Kidney (tissue), 14 donors: ENCODE measurements around the gene ACAA1. TPM values are rescaled to one million over a fixed set of nuclear protein-coding genes. Genes with fewer than 3 reads are reported as not detected.
A peak's percentile ranks its signal among the peaks of the same experiment; 100 is the strongest.

Source experiments
- DNase-seq, 5 donors: peaks; one replicate each; pipeline ENCODE4 v3.0.0-alpha.2; 2013 to 2020
- FAIRE-seq: peaks from 2 replicates; lab custom pipeline; 2012; peaks lifted over from hg19 to GRCh38; lab: Jason Lieb, UNC
- H3K27ac ChIP-seq, 2 donors: one replicate each; pipeline ENCODE4 v1.7.0; 2013; ENCODE audit warnings: low read depth in 2 of 2, low read length in 2 of 2, inconsistent platforms in 1 of 2
- H3K27me3 ChIP-seq: one replicate; pipeline ENCODE4 v1.7.1; 2013; ENCODE audit warnings: low read length, inconsistent platforms; ENCODE audit not compliant: control insufficient read depth, insufficient read depth
- H3K36me3 ChIP-seq, 3 donors: one replicate each; pipeline versions ENCODE4 v1.7.0 to v1.7.1; 2013; ENCODE audit warnings: low read length in 3 of 3, control low read depth in 1 of 3, inconsistent platforms in 1 of 3; ENCODE audit not compliant: insufficient read depth in 3 of 3, control insufficient read depth in 2 of 3
- H3K4me1 ChIP-seq, 3 donors: one replicate each; pipeline versions ENCODE4 v1.7.0 to v1.7.1; 2013; ENCODE audit warnings: low read length in 3 of 3, inconsistent platforms in 1 of 3, low read depth in 1 of 3; ENCODE audit not compliant: control insufficient read depth in 2 of 3, insufficient read depth in 2 of 3
- H3K4me3 ChIP-seq, 3 donors: one replicate each; pipeline versions ENCODE4 v1.7.0 to v1.8.1; 2013; ENCODE audit warnings: low read length in 3 of 3, control low read depth in 1 of 3, inconsistent platforms in 1 of 3
- H3K9ac ChIP-seq, 3 donors: one replicate each; pipeline versions ENCODE4 v1.7.0 to v1.7.1; 2013; ENCODE audit warnings: low read length in 3 of 3, control low read depth in 1 of 3, inconsistent platforms in 1 of 3
- H3K9me3 ChIP-seq, 3 donors: one replicate each; pipeline versions ENCODE4 v1.7.0 to v1.7.1; 2013; ENCODE audit warnings: low read length in 3 of 3, control low read depth in 1 of 3, inconsistent platforms in 1 of 3; ENCODE audit not compliant: control insufficient read depth in 2 of 3, insufficient read depth in 1 of 3
- intact Hi-C: fragments of 100-400 bp; cut with DNase I; formaldehyde crosslinking; loops from one replicate; pipeline ENCODE4 v1.11.1; 2022
- polyA plus RNA-seq: library from polyadenylated mRNA; stranded (reverse); fragments of 350-450 nt; fragmentation: Illumina TruSeq; extraction: RNeasy Lipid Tissue Mini Kit (QIAGEN cat#74804); gene quantifications from one replicate; pipeline ENCODE4 v1.2.3, GENCODE V29; 2014; ENCODE audit warnings: low read depth, low replicate concordance; ENCODE audit not compliant: insufficient read depth
- total RNA-seq: library from RNA; stranded (reverse); fragmentation: NEBNext Ultra II Directional; extraction: Animal tissue kit (Norgen Biotek cat#: 25700); gene quantifications from one replicate; pipeline ENCODE4 v1.2.1, GENCODE V29; 2021
- TF ChIP-seq, protein P1 (sequence below): IDR thresholded peaks from 3 replicates; pipeline ENCODE4 v1.5.1; 2012; ENCODE audit warnings: mild to moderate bottlenecking, moderate library complexity, borderline replicate concordance; ENCODE audit not compliant: insufficient read depth; ENCODE audit errors: extremely low read depth
- donor health status: control.
- donor health status: control.
- donor health status: control.
- donor health status: control.
- donor health status: control.
- donor health status: DM: yes; HTN: yes; CAD: no.
- donor health status: Normal renal cell carcinoma (clear cell type).

The ACAA1 gene
- total and polyA plus RNA-seq, 2 donors from 2014 or later: 90.0 to 566 TPM

DNA sequence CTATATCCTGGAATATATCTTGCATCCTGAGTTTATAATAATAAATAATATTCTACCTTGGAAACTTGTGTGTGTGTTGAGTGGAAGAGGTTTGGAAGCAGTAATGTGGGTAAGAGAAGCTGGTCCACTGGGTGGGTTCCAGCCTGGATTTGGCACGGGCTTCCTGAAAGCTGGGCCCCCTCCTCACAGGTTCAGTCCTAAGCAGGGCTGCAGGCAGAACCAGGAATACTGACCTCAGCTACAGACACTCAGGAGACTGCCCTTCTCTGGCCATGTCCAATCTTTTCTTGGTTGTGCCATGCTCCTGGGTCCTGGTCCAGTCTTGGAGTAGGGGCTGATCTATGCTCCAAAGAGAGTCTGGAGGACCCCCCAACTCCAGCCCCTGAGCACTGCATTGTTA is 6.0 kb upstream of the ACAA1 start:
- H3K27me3 ChIP-seq: no peaks in the 10 kb centered on the region
- H3K36me3 ChIP-seq: peaks cover 2 to 10% (median 9%) of the 10 kb centered on the region in 3 donors
- intact Hi-C loops: no loop called here
- no peak overlapping the region for H3K4me3 ChIP-seq
- no peak for FAIRE-seq
- peaks cover 0 to 17% (median 9%) of the 10 kb centered on the region in 3 donors for H3K4me1 ChIP-seq
- no peaks in the 10 kb centered on the region for H3K9me3 ChIP-seq
- no peak overlapping the region for H3K27ac ChIP-seq
- TF ChIP-seq, protein P1, sequence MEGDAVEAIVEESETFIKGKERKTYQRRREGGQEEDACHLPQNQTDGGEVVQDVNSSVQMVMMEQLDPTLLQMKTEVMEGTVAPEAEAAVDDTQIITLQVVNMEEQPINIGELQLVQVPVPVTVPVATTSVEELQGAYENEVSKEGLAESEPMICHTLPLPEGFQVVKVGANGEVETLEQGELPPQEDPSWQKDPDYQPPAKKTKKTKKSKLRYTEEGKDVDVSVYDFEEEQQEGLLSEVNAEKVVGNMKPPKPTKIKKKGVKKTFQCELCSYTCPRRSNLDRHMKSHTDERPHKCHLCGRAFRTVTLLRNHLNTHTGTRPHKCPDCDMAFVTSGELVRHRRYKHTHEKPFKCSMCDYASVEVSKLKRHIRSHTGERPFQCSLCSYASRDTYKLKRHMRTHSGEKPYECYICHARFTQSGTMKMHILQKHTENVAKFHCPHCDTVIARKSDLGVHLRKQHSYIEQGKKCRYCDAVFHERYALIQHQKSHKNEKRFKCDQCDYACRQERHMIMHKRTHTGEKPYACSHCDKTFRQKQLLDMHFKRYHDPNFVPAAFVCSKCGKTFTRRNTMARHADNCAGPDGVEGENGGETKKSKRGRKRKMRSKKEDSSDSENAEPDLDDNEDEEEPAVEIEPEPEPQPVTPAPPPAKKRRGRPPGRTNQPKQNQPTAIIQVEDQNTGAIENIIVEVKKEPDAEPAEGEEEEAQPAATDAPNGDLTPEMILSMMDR: no peak
- H3K9ac ChIP-seq: no peak overlapping the region
- DNase-seq: no peak

DNA sequence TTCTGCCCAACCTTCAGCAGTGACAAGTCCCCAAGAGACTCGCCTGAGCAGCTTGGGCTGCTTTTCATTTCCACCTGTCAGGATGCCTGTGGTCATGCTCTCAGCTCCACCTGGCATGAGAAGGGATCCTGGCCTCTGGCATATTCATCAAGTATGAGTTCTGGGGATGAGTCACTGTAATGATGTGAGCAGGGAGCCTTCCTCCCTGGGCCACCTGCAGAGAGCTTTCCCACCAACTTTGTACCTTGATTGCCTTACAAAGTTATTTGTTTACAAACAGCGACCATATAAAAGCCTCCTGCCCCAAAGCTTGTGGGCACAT is 5.0 kb upstream of the ACAA1 start:
- Histone ChIP-seq H3K4me1 (peaks cover 0 to 21% (median 13%) of the 10 kb centered on the region in 3 donors), H3K27me3 (no peaks in the 10 kb centered on the region), H3K9ac (no peak overlapping the region), H3K27ac (no peak overlapping the region), H3K9me3 (no peaks in the 10 kb centered on the region), H3K36me3 (peaks cover 2 to 10% (median 9%) of the 10 kb centered on the region in 3 donors), H3K4me3 (no peak overlapping the region)
- FAIRE-seq: no peak
- intact Hi-C loops: no loop called here
- DNase-seq: no peak
- TF ChIP-seq, protein P1: no peak

DNA sequence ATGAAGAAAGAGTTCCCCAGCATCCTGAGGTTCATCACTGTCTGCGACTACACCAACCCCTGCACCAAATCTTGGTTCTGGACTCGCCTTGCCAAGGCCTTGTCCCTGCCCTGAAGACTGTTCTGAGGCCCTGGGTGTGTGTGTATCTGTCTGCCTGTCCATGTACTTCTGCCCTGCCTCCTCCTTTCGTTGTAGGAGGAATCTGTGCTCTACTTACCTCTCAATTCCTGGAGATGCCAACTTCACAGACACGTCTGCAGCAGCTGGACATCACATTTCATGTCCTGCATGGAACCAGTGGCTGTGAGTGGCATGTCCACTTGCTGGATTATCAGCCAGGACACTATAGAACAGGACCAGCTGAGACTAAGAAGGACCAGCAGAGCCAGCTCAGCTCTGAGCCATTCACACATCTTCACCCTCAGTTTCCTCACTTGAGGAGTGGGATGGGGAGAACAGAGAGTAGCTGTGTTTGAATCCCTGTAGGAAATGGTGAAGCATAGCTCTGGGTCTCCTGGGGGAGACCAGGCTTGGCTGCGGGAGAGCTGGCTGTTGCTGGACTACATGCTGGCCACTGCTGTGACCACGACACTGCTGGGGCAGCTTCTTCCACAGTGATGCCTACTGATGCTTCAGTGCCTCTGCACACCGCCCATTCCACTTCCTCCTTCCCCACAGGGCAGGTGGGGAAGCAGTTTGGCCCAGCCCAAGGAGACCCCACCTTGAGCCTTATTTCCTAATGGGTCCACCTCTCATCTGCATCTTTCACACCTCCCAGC is 4.4 kb upstream of the ACAA1 start:
- H3K36me3 ChIP-seq: peaks cover 2 to 10% (median 9%) of the 10 kb centered on the region in 3 donors
- H3K9me3 ChIP-seq: no peaks in the 10 kb centered on the region
- TF ChIP-seq, protein P1: no peak
- DNase-seq (peak in 1 of 5 donors; percentile 4), FAIRE-seq (no peak)
- no peak overlapping the region for H3K4me3 ChIP-seq
- H3K9ac ChIP-seq: no peak overlapping the region
- H3K27ac ChIP-seq: no peak overlapping the region
- H3K27me3 ChIP-seq: no peaks in the 10 kb centered on the region
- intact Hi-C loops: no loop called here
- H3K4me1 ChIP-seq: peaks cover 0 to 21% (median 13%) of the 10 kb centered on the region in 3 donors
